Activated CD4-positive, alpha-beta memory T cell treated with anti-CD3 and anti-CD28 coated beads, Interleukin-2, amount 10 ng/mL, durations not matched to agents 7 days and 5 days (primary cell): Measurements from ENCODE around the gene GZMM. TPM values are rescaled to one million over a fixed set of nuclear protein-coding genes. Genes with fewer than 3 reads are reported as not detected.

Experiments
- CTCF ChIA-PET: fragments of 350-600 bp; sonication (Branson Sonifier 250); formaldehyde crosslinking; loops from one replicate; lab custom pipeline; 2021; ENCODE audit warnings: antibody characterized with exemption, inconsistent platforms; lab: Charles Lee
- POLR2A ChIA-PET: fragments of 350-600 bp; sonication (Branson Sonifier 250); formaldehyde crosslinking; loops from one replicate; lab custom pipeline; 2021; ENCODE audit warnings: antibody characterized with exemption; lab: Charles Lee
- DNase-seq: peaks from one replicate; pipeline ENCODE4 v3.0.0-alpha.2; 2020
- H3K27ac Mint-ChIP-seq: one replicate; pipeline ENCODE4 v1.8.0; 2021; ENCODE audit warnings: mild to moderate bottlenecking, mixed read lengths
- H3K27me3 Mint-ChIP-seq: one replicate; pipeline ENCODE4 v1.8.0; 2021; ENCODE audit warnings: mixed read lengths
- H3K36me3 Mint-ChIP-seq: one replicate; pipeline ENCODE4 v1.8.0; 2021; ENCODE audit warnings: low read depth, mixed read lengths
- H3K4me1 Mint-ChIP-seq: one replicate; pipeline ENCODE4 v1.8.0; 2021; ENCODE audit warnings: mixed read lengths
- H3K4me3 Mint-ChIP-seq: one replicate; pipeline ENCODE4 v1.8.0; 2021; ENCODE audit warnings: mild to moderate bottlenecking, mixed read lengths
- H3K9me3 Mint-ChIP-seq: one replicate; pipeline ENCODE4 v1.8.0; 2021; ENCODE audit warnings: mixed read lengths
- total RNA-seq, 2 experiments: library from RNA; stranded (reverse); gene quantifications; one replicate each; pipeline ENCODE4 v1.2.3, GENCODE V29; 2021

The GZMM gene
- total RNA-seq, 2 experiments from 2014 or later = 45.1 to 45.2 TPM

DNA sequence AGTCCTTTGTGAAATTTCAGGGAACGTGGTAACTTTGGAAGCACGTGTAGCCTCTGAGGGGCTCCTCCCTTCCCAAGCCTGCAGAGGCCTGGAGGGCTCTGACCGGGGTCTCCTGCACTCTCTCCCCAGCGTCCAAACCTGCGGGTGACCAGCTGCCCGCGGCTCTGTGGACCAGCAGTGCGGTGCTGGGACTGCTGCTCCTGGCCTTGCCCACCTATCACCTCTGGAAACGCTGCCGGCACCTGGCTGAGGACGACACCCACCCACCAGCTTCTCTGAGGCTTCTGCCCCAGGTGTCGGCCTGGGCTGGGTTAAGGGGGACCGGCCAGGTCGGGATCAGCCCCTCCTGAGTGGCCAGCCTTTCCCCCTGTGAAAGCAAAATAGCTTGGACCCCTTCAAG lies 39.2 kb upstream of the GZMM start:
- H3K27ac Mint-ChIP-seq = no peak overlapping the region
- peaks cover 4% of the 10 kb centered on the region for H3K36me3 Mint-ChIP-seq
- no peak overlapping the region for H3K4me3 Mint-ChIP-seq
- H3K9me3 Mint-ChIP-seq = no peaks in the 10 kb centered on the region
- peaks cover 35% of the 10 kb centered on the region for H3K4me1 Mint-ChIP-seq
- peaks cover under 1% of the 10 kb centered on the region for H3K27me3 Mint-ChIP-seq
- DNase-seq = no peak
- ChIA-PET POLR2A (no interaction called here), CTCF (interaction anchor here (1.0 to 1.1 kb wide), 2 partner anchors 9 to 14 kb away, joined by 3 to 4 read pairs; no protein-coding TSS in a partner anchor)

DNA sequence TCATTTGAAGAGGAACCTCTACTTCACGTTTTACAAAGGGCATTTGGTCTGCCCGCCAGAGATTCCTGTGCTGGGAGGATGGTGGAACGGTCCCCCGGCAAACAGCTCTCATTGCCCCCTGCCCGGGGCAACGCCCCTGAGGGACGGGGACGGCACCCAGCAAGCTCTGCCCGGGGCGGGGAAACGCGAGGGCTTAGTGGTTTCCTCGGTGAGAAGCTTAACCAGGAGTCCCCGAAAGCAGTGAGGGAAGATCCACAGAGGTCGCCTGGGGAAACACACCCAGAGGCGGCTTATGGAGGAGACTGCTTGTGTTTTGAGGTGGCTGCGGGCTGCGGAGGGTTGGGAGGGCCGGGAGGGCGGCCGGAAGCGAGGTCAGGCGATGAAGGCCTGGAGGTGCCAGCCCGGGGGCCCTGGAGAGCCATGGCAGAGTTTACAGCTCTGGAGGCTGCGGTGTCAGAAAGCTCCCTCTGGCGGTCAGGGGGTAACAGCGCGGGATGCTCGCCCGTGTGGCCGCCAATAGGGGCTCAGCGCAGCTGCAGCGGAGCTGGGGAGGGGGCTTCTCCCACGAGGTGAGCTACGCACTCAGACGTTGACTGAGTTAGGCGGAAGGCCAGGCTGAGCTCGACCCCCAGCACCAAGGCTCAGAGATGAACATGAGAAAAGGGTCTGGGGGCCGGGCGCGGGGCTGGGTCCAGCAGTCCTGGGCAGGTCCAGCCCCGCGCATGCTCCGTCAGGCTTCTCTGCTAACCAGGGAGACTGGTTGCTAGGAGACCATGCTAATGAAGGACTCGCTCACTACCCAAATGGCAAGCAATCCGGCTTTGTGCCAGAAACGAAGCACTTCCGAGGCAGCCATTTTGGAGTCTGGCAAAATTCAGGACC lies 37.2 kb upstream of the GZMM start:
- H3K27ac Mint-ChIP-seq = peak overlapping the region; percentile 98
- peaks cover 12% of the 10 kb centered on the region for H3K36me3 Mint-ChIP-seq
- H3K9me3 Mint-ChIP-seq = no peaks in the 10 kb centered on the region
- H3K4me3 Mint-ChIP-seq = peak overlapping the region; percentile 81
- H3K27me3 Mint-ChIP-seq = no peaks in the 10 kb centered on the region
- DNase-seq = peak; percentile 94
- ChIA-PET CTCF (interaction anchor here (0.6 to 1.7 kb wide), 20 partner anchors 8 to 478 kb away, joined by 3 to 25 read pairs (median 4); partner anchors contain the start of genes BSG, CDC34, MADCAM1 and MIER2), POLR2A (interaction anchor here (0.6 to 2.6 kb wide), 11 partner anchors 9 to 290 kb away, joined by 3 to 44 read pairs (median 4); partner anchors contain the start of genes BSG, CDC34, MADCAM1 and RNF126)
- peaks cover 52% of the 10 kb centered on the region for H3K4me1 Mint-ChIP-seq

DNA sequence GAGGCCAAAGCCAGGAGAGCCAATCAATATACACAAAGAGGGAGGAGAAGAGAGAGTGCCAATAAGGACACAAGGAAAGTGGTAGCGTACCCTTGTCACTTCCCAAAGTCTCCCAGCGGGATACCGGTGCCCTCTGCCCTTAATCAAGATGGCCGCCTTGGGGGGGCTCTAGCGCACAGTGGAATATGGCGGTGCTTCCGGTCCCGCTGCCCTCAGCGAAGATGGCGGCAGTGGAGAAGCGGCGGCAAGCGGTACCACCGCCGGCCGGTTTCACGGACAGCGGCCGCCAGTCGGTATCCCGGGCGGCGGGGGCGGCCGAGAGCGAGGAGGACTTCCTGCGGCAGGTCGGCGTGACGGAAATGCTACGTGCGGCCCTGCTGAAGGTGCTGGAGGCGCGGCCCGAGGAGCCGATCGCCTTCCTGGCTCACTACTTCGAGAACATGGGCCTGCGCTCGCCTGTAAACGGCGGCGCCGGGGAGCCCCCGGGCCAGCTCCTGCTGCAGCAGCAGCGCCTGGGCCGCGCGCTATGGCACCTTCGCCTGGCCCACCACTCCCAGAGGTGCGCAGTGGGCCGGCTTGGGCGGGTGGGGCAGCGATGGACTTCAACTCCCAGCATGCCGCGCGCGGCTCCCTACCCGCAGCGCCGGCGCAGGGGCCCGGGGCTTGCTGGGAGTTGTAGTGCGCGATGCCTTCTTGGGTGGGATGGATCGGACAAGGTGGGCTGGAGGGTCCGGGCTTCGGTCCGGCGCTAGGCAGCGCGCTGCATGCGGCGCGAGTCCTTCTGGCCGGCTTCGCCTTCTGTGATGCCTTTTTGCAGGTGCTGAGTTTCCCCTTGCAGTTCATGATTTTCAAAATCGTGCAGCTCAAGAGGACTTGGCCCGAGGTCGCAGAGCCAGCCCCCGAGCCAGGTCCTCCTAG lies 36.3 kb upstream of the GZMM start, which contains the start of gene TPGS1:
Gene TPGS1, plus strand, starts transcription at position 212 of the 918 bp plus-strand sequence. Its CDS starts 10 bp downstream, at position 222.
- POLR2A ChIA-PET = interaction anchor here (0.8 to 2.6 kb wide), 8 partner anchors 13 to 173 kb away, joined by 3 to 44 read pairs (median 6); partner anchors contain the start of genes BSG, CDC34, MADCAM1 and RNF126
- peaks cover 12% of the 10 kb centered on the region for H3K36me3 Mint-ChIP-seq

DNA sequence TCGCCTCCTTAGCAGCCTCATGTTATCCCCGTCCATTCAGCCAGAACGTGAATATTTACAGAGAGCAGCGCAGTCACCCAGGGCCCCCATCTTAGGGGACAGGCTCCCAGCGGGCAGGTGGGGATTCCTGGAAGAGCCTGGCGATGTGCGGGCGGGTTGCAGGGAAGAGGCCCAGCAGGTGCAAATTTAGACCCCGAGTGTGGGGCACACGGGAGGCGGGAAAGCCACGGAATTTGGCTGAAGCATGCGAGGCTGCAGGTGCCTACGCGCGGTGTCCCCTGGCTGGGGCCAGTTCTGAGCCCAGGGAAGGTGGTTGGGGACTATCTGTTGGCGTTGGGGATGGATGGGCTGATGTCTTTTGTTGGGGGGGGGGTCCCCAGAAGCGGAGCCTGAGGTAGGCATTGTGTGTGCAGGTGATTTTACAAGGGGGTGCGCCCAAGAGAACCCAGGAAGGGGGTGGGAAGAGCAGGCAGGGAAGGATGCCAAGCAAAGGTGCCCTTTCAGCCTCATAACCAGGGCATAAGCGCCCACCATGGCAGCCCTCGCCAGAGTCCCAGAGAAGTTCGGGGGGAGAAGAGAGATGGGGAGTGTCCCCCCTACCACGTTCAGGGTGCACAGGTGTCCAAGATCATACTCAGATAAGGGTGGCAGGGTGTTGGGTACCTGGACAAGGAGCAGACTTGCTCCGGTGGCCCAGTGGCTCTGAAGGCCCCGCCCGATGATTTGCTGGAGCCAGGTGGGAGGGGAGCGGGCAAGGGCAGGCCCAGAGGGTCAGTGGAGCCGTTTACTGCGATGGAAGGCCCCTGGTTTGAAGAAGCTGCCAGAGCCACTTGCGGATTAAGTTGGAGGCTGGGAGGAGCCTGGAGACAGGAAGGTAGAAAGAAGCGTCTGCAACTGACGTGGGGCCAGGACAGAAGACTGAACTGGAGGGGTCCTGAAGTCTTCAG lies 35.4 kb upstream of the GZMM start:
- peak overlapping the region; percentile 98 for H3K27ac Mint-ChIP-seq
- POLR2A ChIA-PET = interaction anchor here (1.0 to 2.6 kb wide), 3 partner anchors 20 to 152 kb away, joined by 3 to 44 read pairs (median 3); no protein-coding TSS in a partner anchor

More for the DNA sequence above, 36.3 kb upstream of the GZMM start, which contains the start of gene TPGS1:
- Mint-ChIP-seq H3K4me1 (peaks cover 55% of the 10 kb centered on the region), H3K4me3 (peak within 1 kb of the TSS; percentile 81), H3K9me3 (no peaks in the 10 kb centered on the region), H3K27ac (peak within 1 kb of the TSS; percentile 98), H3K27me3 (no peaks in the 10 kb centered on the region)
- peak; percentile 89 for DNase-seq
- CTCF ChIA-PET = interaction anchor here (0.7 to 1.7 kb wide), 15 partner anchors 8 to 261 kb away, joined by 3 to 25 read pairs (median 6); partner anchors contain the start of genes BSG, CDC34, MADCAM1 and MIER2

DNA sequence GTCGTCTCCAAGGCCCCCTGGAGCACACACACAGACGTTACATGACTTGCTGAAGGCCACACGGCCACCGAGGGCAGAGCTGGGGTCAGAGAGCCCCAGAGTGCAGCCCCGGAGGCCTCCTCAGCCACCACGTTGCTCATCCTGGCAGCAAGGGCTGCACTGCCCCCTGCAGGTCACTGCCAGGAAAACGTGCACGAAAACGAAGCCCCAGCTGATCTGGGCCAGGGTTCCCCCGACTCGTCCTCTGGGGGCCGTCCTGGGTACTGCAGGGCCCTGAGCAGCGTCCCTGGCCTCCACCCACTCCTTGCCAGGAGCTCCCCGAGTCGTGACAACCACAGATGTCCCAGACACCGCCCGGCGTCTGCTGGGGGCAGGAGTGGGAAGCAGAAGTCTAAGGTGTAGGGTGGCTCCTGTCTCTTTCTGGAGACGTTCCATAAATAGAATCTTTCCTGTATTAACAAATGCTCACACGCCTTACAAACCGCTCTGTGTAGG lies 33.2 kb upstream of the GZMM start:
- Mint-ChIP-seq H3K9me3 (no peaks in the 10 kb centered on the region), H3K27ac (peak overlapping the region; percentile 96), H3K36me3 (peaks cover 16% of the 10 kb centered on the region), H3K4me1 (peaks cover 49% of the 10 kb centered on the region), H3K4me3 (peak overlapping the region; percentile 73), H3K27me3 (no peaks in the 10 kb centered on the region)
- DNase-seq = peak; percentile 96
- CTCF ChIA-PET = interaction anchor here (0.6 to 2.9 kb wide), 26 partner anchors 11 to 1413 kb away, joined by 3 to 59 read pairs (median 4); partner anchors contain the start of genes CDC34, FSTL3, GZMM and MADCAM1
- POLR2A ChIA-PET = interaction anchor here (0.6 to 2.8 kb wide), 18 partner anchors 11 to 511 kb away, joined by 3 to 46 read pairs (median 4); partner anchors contain the start of genes BSG, CDC34, POLRMT and RNF126

More for the DNA sequence above, 35.4 kb upstream of the GZMM start:
- H3K9me3 Mint-ChIP-seq = no peaks in the 10 kb centered on the region
- H3K4me3 Mint-ChIP-seq = peak overlapping the region; percentile 81
- CTCF ChIA-PET = no interaction called here
- DNase-seq = no peak
- peaks cover 12% of the 10 kb centered on the region for H3K36me3 Mint-ChIP-seq
- H3K4me1 Mint-ChIP-seq = peaks cover 53% of the 10 kb centered on the region
- no peaks in the 10 kb centered on the region for H3K27me3 Mint-ChIP-seq

DNA sequence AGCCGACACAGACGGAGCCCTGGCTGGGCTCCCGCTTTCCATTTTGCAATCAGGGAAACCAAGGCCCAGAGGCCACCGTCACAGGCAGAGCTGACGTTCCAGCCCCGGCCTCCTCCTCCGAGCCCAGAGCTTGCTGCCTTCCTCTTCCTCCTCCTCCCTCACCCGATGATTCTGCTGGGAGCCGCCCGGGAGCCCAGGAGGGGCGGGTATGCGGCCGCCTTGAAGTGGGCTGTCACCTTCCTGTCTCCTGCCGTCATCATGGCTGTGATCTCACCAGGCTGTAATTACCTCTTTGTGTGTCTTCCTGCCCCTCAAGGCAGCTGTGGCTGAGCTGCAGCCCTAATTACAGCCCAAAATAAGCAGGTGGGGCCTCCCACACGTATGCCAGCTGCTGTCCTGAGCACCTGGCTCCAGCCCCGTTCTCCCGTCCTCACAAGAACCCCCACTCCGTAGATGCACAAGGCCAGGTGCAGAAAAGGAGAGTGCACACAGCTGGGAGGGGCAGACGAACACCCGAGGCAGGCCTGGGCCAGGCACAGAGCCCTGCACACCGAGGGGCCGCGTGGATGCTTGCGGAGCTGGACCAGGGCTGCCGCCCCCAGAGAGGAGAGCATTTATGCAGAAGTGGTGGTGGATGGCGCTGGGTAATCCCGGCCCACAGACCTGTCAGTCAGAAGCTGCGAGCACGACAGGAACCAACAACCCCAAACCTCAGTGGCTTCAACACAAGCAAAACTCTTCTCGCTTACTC lies 32.6 kb upstream of the GZMM start:
- peak overlapping the region; percentile 73 for H3K4me3 Mint-ChIP-seq

DNA sequence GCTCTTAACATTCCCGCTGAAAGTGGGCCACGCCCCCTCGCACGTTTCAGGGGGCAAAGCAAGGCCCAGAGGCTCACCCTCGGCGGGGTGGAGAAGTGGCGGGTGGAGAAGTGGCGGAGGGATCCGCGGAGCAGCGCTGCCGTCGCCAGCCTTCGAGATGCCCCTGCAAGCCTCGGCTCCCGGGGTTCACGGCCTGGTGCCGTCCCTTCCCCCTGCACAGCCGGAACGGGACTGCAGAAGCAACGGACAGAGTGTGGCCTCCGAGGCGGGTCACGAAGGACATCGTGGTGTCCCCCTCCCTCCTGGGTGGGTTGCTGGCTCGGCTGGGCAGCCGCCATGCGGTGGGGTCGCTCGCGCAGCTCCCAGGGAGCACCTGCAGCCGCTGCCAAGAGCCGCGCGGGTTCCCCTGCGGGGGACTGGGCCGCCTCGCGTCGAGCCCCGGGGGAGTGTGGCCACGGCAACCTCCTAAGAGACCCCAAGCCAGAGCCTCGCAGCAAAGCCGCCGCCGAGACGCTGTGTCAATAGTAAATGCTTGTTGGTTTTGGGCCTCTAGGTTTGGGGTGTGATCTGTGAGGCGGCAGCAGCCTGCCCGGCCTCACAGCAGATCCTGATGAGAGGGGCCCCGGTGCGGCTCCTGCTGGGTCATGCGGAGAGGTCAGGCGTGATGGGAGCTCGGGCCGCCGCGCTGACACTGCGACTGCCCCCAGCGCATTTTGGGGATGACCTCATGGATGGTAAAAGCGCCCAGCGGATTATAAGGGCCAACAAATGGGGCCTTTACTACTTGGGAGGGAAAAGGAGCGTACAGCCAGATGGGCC lies 31.1 kb upstream of the GZMM start:
- no peaks in the 10 kb centered on the region for H3K27me3 Mint-ChIP-seq
- H3K36me3 Mint-ChIP-seq = peaks cover 16% of the 10 kb centered on the region
- CTCF ChIA-PET = interaction anchor here (0.6 to 2.9 kb wide), 2 partner anchors 18 to 113 kb away, joined by 4 to 59 read pairs; partner anchors contain the start of gene CDC34
- H3K4me3 Mint-ChIP-seq = no peak overlapping the region
- no peak for DNase-seq
- no peaks in the 10 kb centered on the region for H3K9me3 Mint-ChIP-seq
- peaks cover 49% of the 10 kb centered on the region for H3K4me1 Mint-ChIP-seq
- no peak overlapping the region for H3K27ac Mint-ChIP-seq
- POLR2A ChIA-PET = interaction anchor here (2.4 kb wide), 1 partner anchor 18 kb away, joined by 46 read pairs; the partner anchor contains the start of gene CDC34

More for the DNA sequence above, 32.6 kb upstream of the GZMM start:
- Mint-ChIP-seq H3K9me3 (no peaks in the 10 kb centered on the region), H3K27me3 (no peaks in the 10 kb centered on the region), H3K36me3 (peaks cover 16% of the 10 kb centered on the region), H3K4me1 (peaks cover 48% of the 10 kb centered on the region), H3K27ac (peak overlapping the region; percentile 96)
- POLR2A ChIA-PET = interaction anchor here (0.6 to 2.8 kb wide), 16 partner anchors 10 to 510 kb away, joined by 3 to 46 read pairs (median 4); partner anchors contain the start of genes BSG, CDC34, POLRMT and RNF126
- CTCF ChIA-PET = interaction anchor here (0.7 to 2.9 kb wide), 21 partner anchors 10 to 273 kb away, joined by 3 to 59 read pairs (median 5); partner anchors contain the start of genes CDC34, FSTL3, GZMM and MADCAM1
- DNase-seq = peak; percentile 87

DNA sequence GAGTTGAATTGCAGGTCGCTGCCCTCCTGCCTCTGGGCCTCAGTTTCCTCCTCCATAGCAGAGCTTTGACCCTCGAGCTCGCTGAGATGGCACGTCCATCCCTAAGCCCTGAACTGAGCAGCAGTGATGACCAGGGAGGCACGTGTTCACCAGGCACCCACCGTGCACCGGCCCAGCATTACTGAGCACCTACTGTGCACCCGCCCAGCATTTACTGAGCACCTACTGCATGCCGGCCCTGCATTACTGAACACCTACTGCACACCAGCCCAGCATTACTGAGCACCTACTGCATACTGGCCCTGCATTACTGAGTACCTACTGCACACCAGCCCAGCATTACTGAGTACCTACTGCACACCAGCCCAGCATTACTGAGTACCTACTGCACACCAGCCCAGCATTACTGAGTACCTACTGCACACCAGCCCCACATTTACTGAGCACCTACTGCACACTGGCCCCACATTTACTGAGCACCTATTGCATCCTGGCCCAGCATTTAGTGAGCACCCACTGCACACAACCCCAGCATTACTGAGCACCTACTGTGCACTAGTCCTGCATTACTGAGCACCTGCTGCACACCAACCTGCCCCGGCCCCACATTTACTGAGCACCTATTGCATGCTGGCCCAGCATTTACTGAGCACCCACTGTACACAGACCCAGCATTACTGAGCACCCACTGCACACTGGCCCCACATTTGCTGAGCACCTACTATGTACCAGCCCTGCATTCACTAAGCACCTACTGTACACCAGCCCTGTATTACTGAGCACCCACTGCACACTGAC lies 30.3 kb upstream of the GZMM start:
- CTCF ChIA-PET = interaction anchor here (0.6 kb wide), 1 partner anchor 113 kb away, joined by 4 read pairs; no protein-coding TSS in a partner anchor
- peaks cover 12% of the 10 kb centered on the region for H3K36me3 Mint-ChIP-seq
- POLR2A ChIA-PET = no interaction called here
- H3K9me3 Mint-ChIP-seq = no peaks in the 10 kb centered on the region
- DNase-seq = no peak
- peak overlapping the region; percentile 21 for H3K27ac Mint-ChIP-seq
- H3K4me1 Mint-ChIP-seq = peaks cover 41% of the 10 kb centered on the region
- H3K4me3 Mint-ChIP-seq = no peak overlapping the region
- H3K27me3 Mint-ChIP-seq = no peaks in the 10 kb centered on the region

DNA sequence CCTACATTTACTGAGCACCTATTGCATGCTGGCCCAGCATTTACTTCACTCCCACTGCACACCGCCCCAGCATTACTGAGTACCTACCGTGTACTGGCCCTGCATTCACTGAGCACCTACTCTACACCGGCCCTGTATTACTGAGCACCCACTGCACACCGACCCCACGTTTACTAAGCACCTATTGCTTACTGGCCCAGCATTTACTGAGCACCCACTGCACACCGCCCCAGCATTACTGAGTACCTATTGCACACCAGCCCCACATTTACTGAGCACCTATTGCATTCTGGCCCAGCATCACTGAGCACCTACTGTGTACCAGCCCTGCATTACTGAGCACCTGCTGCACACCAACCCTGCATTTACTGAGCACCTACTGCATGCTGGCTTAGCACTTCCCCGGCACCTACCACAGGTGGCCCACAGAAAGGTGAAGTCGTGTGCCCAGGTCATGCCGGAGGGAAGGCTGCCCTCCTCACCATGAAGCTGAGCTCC lies 29.6 kb upstream of the GZMM start:
- POLR2A ChIA-PET = no interaction called here
- Mint-ChIP-seq H3K4me1 (peaks cover 35% of the 10 kb centered on the region), H3K4me3 (no peak overlapping the region), H3K27ac (peak overlapping the region; percentile 21), H3K9me3 (no peaks in the 10 kb centered on the region), H3K36me3 (peaks cover 12% of the 10 kb centered on the region), H3K27me3 (no peaks in the 10 kb centered on the region)
- CTCF ChIA-PET = interaction anchor here (2.4 kb wide), 1 partner anchor 8 kb away, joined by 8 read pairs; no protein-coding TSS in a partner anchor
- no peak for DNase-seq
